MM.1S (cell line): ENCODE results near the gene SNRNP70.

Experiments
- DNase-seq: peaks from one replicate; pipeline ENCODE4 v3.0.0-alpha.2; 2015
- H2AFZ ChIP-seq: fragments of 300-600 bp; sonication (generic); 2 replicates; pipeline ENCODE4 v1.6.0; 2016; ENCODE audit warnings: antibody characterized with exemption, low read length
- H3F3A ChIP-seq: fragments of 300-600 bp; sonication (generic); 2 replicates; pipeline ENCODE4 v1.6.1; 2016; ENCODE audit warnings: mild to moderate bottlenecking, antibody characterized with exemption, low read length, moderate library complexity, mixed read lengths; ENCODE audit not compliant: insufficient read depth
- H3K27ac ChIP-seq: fragments of 300-600 bp; sonication (generic); 2 replicates; pipeline ENCODE4 v1.5.1; 2016; ENCODE audit warnings: mild to moderate bottlenecking, low read length
- H3K27me3 ChIP-seq: fragments of 300-600 bp; sonication (generic); replicated peaks from 2 replicates; pipeline ENCODE4 v1.6.0; 2016; ENCODE audit warnings: low read length; ENCODE audit not compliant: insufficient read depth
- H3K36me3 ChIP-seq: fragments of 300-600 bp; sonication (generic); replicated peaks from 2 replicates; pipeline ENCODE4 v1.6.1; 2016; ENCODE audit warnings: mild to moderate bottlenecking, low read length, mixed read lengths; ENCODE audit not compliant: insufficient read depth
- H3K4me1 ChIP-seq: fragments of 300-600 bp; sonication (generic); 2 replicates; pipeline ENCODE4 v1.6.1; 2016; ENCODE audit warnings: low read length, mixed read lengths
- H3K4me2 ChIP-seq: fragments of 300-600 bp; sonication (generic); 2 replicates; pipeline ENCODE4 v1.6.0; 2016; ENCODE audit warnings: low read depth, low read length
- H3K4me3 ChIP-seq: fragments of 300-600 bp; sonication (generic); 2 replicates; pipeline ENCODE4 v1.5.1; 2016; ENCODE audit warnings: low read length, mixed read lengths
- H3K79me2 ChIP-seq: fragments of 300-600 bp; sonication (generic); 2 replicates; pipeline ENCODE4 v1.6.1; 2016; ENCODE audit warnings: mixed run types, low read length, mixed read lengths
- H3K9ac ChIP-seq: fragments of 300-600 bp; sonication (generic); 2 replicates; pipeline ENCODE4 v1.6.1; 2016; ENCODE audit warnings: low read length, mixed read lengths
- H3K9me2 ChIP-seq: fragments of 300-600 bp; sonication (generic); replicated peaks from 2 replicates; pipeline ENCODE4 v1.6.1; 2016; ENCODE audit warnings: mild to moderate bottlenecking, low read length, mixed read lengths; ENCODE audit not compliant: insufficient read depth
- H3K9me3 ChIP-seq: fragments of 300-600 bp; sonication (generic); replicated peaks from 2 replicates; pipeline ENCODE4 v1.6.1; 2016; ENCODE audit warnings: mild to moderate bottlenecking, low read length, mixed read lengths; ENCODE audit not compliant: insufficient read depth
- H4K20me1 ChIP-seq: fragments of 300-600 bp; sonication (generic); 2 replicates; pipeline ENCODE4 v1.6.1; 2016; ENCODE audit warnings: mild to moderate bottlenecking, low read length, moderate library complexity, mixed read lengths; ENCODE audit not compliant: insufficient read depth
- EZH2 ChIP-seq: fragments of 300-600 bp; sonication (generic); optimal IDR thresholded peaks from 2 replicates; pipeline ENCODE3; 2017; ENCODE audit warnings: low read depth, mild to moderate bottlenecking, antibody characterized with exemption, low read length, mixed read lengths
- EZH2phosphoT487 ChIP-seq: fragments of 300-600 bp; sonication (generic); IDR thresholded peaks from 2 replicates; pipeline ENCODE4 v1.6.1; 2018; ENCODE audit warnings: antibody characterized with exemption, low read length
- TF ChIP-seq, protein P1 (sequence below): fragments of 300-600 bp; sonication (generic); IDR thresholded peaks from 2 replicates; pipeline ENCODE4 v1.5.1; 2016; ENCODE audit warnings: antibody characterized with exemption, low read length, mixed read lengths

SNRNP70 gene

DNA sequence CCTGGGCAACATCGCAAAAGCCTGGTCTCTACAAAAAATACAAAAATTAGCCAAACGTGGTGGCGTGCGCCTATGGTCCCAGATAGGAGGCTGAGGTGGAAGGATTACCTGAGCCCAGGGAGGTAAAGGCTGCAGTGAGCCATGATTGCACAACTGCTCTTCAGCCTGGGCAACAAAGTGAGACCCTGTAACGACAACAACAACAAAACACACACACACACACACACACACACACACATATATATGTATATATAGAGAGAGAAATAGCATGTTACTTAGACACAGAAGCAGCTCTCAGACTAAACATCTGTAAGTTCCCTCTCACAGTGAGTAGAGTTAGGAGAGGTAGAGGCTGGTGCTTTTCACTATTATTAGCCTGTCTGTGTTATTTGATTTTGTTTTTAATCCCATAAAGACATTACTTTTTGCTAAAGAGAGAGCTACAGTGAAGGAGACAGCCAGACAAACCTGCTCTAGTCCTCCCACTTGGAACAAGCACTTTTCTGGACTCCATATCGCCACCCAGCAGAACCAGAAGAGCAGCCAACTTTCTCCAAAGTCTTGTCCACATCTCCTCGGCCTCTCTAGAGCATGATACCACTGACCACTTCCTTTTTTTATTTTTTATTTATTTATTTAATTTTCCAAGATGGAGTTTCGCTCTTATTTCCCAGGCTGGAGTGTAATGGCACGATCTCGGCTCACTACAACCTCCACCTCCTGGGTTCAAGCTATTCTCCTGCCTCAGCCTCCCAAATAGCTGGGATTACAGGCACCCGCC lies 26.2 kb downstream of the SNRNP70 start:
- H3K4me3 ChIP-seq, result no peak overlapping the region
- H3K4me2 ChIP-seq, result no peak overlapping the region
- no peak overlapping the region for H2AFZ ChIP-seq
- H3K9me2 ChIP-seq, result no peaks in the 10 kb centered on the region
- no peak overlapping the region for H3K27ac ChIP-seq
- H3K27me3 ChIP-seq, result no peaks in the 10 kb centered on the region
- H4K20me1 ChIP-seq, result no peaks in the 10 kb centered on the region
- H3K4me1 ChIP-seq, result 0 out of 2 replicates have a peak, but pooled peaks cover 4% of the 10 kb centered on the region
- DNase-seq, result no peak
- H3K9me3 ChIP-seq, result no peaks in the 10 kb centered on the region
- no peaks in the 10 kb centered on the region; the same call in 1 of the 2 replicates for H3K79me2 ChIP-seq
- no peak overlapping the region for H3K9ac ChIP-seq
- H3F3A ChIP-seq, result peaks cover 8% of the 10 kb centered on the region; the same call in 1 of the 2 replicates
- TF ChIP-seq EZH2phosphoT487, result no peak
- TF ChIP-seq EZH2, result no peak
- TF ChIP-seq, protein P1, sequence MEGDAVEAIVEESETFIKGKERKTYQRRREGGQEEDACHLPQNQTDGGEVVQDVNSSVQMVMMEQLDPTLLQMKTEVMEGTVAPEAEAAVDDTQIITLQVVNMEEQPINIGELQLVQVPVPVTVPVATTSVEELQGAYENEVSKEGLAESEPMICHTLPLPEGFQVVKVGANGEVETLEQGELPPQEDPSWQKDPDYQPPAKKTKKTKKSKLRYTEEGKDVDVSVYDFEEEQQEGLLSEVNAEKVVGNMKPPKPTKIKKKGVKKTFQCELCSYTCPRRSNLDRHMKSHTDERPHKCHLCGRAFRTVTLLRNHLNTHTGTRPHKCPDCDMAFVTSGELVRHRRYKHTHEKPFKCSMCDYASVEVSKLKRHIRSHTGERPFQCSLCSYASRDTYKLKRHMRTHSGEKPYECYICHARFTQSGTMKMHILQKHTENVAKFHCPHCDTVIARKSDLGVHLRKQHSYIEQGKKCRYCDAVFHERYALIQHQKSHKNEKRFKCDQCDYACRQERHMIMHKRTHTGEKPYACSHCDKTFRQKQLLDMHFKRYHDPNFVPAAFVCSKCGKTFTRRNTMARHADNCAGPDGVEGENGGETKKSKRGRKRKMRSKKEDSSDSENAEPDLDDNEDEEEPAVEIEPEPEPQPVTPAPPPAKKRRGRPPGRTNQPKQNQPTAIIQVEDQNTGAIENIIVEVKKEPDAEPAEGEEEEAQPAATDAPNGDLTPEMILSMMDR, result no peak
- H3K36me3 ChIP-seq, result no peaks in the 10 kb centered on the region; the same call in 1 of the 2 replicates

DNA sequence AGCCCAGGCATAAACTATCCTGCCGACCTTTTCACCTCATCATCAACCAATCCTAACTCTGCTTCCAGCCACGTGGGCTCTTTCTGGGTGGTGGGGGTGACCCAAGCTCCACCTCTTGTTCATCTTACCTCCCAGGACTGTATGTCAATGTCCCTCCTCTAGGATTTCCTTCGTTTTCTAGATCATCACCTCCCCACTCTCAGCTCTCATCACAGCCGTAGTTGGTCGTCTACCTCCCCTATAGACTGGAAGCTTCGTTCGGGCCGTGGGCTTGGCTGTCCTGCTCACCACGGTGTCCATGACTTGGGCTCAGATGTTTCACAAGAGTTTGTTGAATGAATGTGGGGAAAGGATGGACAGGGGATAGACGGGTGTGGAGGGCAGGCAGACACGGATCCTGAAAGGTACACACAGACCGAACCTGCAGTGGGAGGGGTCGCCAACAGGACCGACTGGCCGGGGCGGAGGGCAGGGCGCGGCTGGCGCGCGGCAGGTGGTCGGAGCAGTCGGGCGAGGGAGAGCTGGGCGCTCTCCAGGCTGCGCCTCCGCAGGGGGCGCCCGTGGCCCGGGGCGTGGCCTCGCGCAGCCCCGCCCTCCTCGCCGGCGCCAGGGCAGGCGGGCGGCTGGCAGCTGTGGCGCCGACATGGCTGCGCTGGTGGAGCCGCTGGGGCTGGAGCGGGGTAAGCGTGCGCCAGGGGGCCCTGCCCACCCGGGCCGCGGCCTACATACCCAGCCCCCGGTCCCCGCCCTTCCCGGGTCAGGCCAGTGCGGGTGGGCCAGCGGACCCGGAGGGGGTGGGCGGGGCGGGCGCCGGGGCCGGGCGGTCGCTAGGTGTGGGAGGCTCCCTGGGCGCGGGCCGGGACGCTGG lies 28.7 kb downstream of the SNRNP70 start, which contains the start of gene LIN7B:
TSS of gene LIN7B (plus strand) at position 609 of the 868 bp plus-strand sequence. CDS start at position 644, 35 bp downstream.
- Histone ChIP-seq H3K4me3 (peak within 1 kb of the TSS; percentile 77), H3K36me3 (no peaks in the 10 kb centered on the region), H3K27me3 (no peaks in the 10 kb centered on the region), H3K9ac (peak within 1 kb of the TSS; percentile 42; the same call in 1 of the 2 replicates), H3K27ac (no peak within 1 kb of the TSS), H2AFZ (peak within 1 kb of the TSS; percentile 95), H3F3A (peaks cover 3% of the 10 kb centered on the region; the same call in 1 of the 2 replicates), H3K9me2 (no peaks in the 10 kb centered on the region), H3K4me1 (peaks cover 10% of the 10 kb centered on the region), H3K9me3 (no peaks in the 10 kb centered on the region), H3K4me2 (peak within 1 kb of the TSS; percentile 97), H4K20me1 (no peaks in the 10 kb centered on the region), H3K79me2 (no peaks in the 10 kb centered on the region)
- TF ChIP-seq, protein P1, result peak; percentile 37
- TF ChIP-seq EZH2phosphoT487, result no peak
- TF ChIP-seq EZH2, result no peak
- peak; percentile 76 for DNase-seq

- Histone ChIP-seq H3K4me1 (peaks cover 10% of the 10 kb centered on the region), H3K27me3 (peaks cover 3% of the 10 kb centered on the region), H4K20me1 (no peaks in the 10 kb centered on the region), H3K27ac (no peak overlapping the region), H3F3A (no peaks in the 10 kb centered on the region), H3K9me2 (no peaks in the 10 kb centered on the region), H3K4me3 (peak overlapping the region; percentile 77), H3K9me3 (no peaks in the 10 kb centered on the region), H3K79me2 (no peaks in the 10 kb centered on the region), H2AFZ (peak overlapping the region; percentile 95), H3K4me2 (peak overlapping the region; percentile 97), H3K9ac (peak overlapping the region; percentile 42; the same call in 1 of the 2 replicates), H3K36me3 (no peaks in the 10 kb centered on the region)
- DNase-seq, result no peak
- TF ChIP-seq, protein P1, result no peak
- TF ChIP-seq EZH2, result no peak
- no peak for TF ChIP-seq EZH2phosphoT487
These were observed 29.5 kb downstream of the SNRNP70 start for GRCh38 chr19:49114630-49115363.
